PC-3 (cell line): ENCODE data around the gene C16orf86.

Source experiments
- CTCF ChIP-seq: fragments of 300-600 bp; sonication (generic); conservative IDR thresholded peaks from 2 replicates; pipeline ENCODE4 v1.5.1; 2017; ENCODE audit warnings: antibody characterized with exemption, low read depth, mild to moderate bottlenecking, low read length
- EZH2 ChIP-seq: fragments of 300-600 bp; sonication (generic); IDR thresholded peaks from one replicate; pipeline ENCODE4 v1.6.1; 2017; ENCODE audit warnings: antibody characterized with exemption, mild to moderate bottlenecking, low read length; ENCODE audit not compliant: unreplicated experiment
- EZH2phosphoT487 ChIP-seq: fragments of 300-600 bp; sonication (generic); IDR thresholded peaks from 2 replicates; pipeline ENCODE4 v1.6.1; 2018; ENCODE audit warnings: mild to moderate bottlenecking, antibody characterized with exemption, low read length, borderline replicate concordance

- TF ChIP-seq CTCF (no peak), EZH2 (no peak), EZH2phosphoT487 (no peak)
Observed at GRCh38 chr16:67675999-67676398, 9.4 kb downstream of the C16orf86 start.
